ENCODE data around the gene FNIP2.
"Not testable (repeated sequence)": the region's sequence is repeated elsewhere in the genome, so short reads cannot be mapped to it uniquely, and the experiment has no call there.

The FNIP2 gene

DNA sequence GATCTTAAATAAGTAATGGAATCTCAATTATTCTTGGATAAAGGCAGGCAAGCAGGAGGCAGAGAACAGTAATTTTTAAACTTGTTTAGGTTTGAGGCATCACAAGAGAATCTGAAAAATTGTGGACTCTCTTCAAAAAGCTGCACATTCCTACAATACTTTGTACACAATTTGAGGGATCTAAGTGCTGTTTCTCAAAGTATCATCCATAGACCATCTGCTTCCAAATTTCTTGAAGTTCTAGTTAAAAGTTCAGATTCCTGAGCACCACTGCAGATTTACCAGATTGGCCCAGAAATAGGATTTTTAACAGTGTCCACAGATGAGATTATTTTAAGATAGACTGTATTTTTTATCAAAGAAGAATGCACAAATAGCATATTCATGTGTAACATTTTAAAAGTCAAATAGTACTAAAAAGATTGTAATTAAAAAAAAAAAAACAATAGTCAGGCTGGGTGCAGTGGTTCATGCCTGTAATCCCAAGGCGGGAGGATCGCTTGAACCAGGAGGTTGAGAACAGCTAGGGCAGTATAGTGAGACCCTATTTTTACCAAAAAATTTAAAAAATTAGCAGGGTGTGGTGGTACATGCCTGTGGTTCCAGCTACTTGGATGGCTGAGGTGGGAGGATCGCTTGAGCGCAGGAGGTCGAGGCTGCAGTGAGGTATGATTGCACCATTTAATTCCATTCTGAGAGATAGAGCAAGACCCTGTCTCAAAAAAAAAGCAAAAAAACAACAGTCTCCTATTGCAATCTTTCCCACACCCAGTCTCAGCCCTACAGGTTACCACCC lies 14.2 kb upstream of the FNIP2 start:
- no peak for DNase-seq (ENCODE audit: low read depth)
- H3K4me3 ChIP-seq (ENCODE audit: low read length): no peak overlapping the region
- TF ChIP-seq, protein P1, sequence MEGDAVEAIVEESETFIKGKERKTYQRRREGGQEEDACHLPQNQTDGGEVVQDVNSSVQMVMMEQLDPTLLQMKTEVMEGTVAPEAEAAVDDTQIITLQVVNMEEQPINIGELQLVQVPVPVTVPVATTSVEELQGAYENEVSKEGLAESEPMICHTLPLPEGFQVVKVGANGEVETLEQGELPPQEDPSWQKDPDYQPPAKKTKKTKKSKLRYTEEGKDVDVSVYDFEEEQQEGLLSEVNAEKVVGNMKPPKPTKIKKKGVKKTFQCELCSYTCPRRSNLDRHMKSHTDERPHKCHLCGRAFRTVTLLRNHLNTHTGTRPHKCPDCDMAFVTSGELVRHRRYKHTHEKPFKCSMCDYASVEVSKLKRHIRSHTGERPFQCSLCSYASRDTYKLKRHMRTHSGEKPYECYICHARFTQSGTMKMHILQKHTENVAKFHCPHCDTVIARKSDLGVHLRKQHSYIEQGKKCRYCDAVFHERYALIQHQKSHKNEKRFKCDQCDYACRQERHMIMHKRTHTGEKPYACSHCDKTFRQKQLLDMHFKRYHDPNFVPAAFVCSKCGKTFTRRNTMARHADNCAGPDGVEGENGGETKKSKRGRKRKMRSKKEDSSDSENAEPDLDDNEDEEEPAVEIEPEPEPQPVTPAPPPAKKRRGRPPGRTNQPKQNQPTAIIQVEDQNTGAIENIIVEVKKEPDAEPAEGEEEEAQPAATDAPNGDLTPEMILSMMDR (conservative IDR thresholded peaks at IDR 0.05; ENCODE audit: low read depth, low read length): no peak

DNA sequence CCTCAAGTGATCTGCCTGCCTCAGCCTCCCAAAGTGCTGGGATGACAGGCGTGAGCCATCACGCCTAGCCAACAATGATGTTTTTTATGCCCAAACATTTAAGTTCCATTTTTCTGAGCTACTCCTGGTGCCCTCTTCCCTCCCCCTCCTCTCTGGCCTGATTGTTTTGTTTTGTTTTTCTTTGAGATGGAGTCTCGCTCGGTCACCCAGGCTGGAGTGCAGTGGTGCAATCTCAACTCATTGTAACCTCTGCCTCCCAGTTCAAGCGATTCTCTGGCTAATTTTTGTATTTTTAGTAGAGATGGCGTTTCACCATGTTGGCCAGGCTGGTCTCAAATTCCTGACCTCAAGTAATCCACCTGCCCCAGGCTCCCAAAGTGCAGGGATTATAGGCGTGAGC lies 13.0 kb upstream of the FNIP2 start:
- not testable (repeated sequence) for H3K4me3 ChIP-seq (ENCODE audit: low read length); DNase-seq (ENCODE audit: low read depth)

DNA sequence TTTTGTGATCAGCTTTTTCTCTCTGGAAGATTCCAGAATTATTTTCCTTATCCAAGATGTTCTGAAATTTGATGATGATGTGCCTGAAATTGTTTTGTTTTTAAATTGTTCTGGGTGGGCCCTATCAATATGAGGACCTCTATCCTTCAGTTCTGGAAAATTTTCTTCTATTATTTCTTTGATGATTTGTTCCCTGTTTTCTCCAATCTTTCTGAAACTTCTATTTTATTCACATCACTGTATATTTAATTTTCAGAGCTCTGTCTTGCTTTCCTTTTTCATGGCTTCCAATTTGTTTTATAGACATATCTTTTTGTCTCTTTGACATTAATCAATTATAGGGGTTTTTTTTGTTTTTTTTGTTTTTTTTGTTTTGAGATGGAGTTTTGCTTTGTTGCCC lies 12.2 kb upstream of the FNIP2 start:
- TF ChIP-seq, protein P1 (conservative IDR thresholded peaks at IDR 0.05; ENCODE audit: low read depth, low read length): no peak
- DNase-seq (ENCODE audit: low read depth): no peak
- no peak overlapping the region for H3K4me3 ChIP-seq (ENCODE audit: low read length)

DNA sequence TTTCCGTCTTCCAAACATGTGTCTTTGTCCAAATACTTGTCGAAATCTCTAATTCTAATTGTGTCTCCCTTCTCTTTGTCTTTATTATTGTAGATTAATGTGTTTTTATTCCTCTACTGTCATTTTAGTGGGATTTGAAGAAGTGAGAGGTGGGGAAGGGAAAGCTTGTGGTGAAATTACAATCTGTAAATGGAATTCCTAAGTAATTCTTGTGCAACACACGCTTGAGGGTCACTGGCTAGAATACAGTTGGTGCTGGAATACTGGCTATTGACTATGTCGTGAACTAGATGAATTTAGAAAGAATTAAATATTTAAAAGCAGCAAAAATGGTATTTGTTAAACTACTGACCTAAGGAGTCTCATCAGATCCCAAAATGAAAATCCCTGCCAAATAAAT lies 10.7 kb upstream of the FNIP2 start:
- TF ChIP-seq, protein P1 (conservative IDR thresholded peaks at IDR 0.05; ENCODE audit: low read depth, low read length): no peak
- DNase-seq (ENCODE audit: low read depth): no peak
- no peak overlapping the region for H3K4me3 ChIP-seq (ENCODE audit: low read length)

DNA sequence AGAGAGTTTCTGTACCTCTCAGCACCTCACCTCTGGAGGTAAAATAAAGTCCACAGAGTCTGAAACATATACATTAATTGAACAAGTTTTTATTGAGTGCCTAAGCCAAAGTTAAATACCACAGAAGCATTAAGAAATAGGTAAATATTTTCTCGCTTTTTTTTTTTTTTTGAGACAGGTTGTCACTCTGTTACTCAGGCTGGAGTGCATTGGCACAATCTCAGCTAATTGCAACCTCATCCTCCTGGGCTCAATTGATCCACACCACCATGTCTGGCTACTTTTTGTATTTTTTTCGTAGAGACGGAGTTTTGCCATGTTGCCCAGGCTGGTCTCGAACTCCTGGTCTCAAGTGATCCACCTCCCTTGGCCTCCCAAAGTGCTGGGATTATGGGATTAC lies 10.1 kb upstream of the FNIP2 start:
- no peak for DNase-seq (ENCODE audit: low read depth)

DNA sequence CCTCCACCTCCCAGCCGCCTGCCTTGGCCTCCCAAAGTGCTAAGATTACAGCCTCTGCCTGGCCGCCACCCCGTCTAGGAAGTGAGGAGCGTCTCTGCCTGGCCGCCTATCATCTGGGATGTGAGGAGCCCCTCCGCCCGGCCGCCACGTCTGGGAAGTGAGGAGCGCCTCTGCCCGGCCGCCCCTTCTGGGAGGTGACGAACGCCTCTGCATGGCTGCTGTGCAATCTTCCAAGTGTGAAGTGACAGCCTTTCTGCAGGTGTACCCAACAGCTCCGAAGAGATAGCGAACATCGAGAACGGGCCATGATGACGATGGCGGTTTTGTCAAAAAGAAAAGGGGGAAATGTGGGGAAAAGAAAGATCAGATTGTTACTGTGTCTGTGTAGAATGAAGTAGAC lies 9.3 kb upstream of the FNIP2 start:
- not testable (repeated sequence) for H3K4me3 ChIP-seq (ENCODE audit: low read length); DNase-seq (ENCODE audit: low read depth)

More for the DNA sequence above, 10.1 kb upstream of the FNIP2 start:
- TF ChIP-seq, protein P1 (conservative IDR thresholded peaks at IDR 0.05; ENCODE audit: low read depth, low read length): no peak
- H3K4me3 ChIP-seq (ENCODE audit: low read length): no peak overlapping the region

DNA sequence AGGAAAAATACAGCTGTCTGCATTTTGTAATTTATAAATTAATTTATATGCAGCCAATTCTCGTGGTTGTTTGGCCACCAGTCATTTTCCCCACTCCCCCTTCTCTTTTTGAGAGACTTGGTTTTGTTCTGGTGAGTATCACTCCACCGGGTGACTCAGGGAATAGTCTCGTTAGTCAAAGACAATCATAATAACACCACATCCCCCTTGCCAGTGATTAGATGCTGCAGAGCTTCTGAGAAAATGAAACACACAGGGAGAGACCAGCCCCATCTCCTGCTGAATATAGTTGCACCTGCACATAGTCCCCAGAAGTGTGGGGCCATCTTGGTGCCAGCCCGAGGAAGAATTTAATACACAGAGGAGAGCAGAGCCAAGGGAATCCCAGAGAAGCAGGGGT lies 8.0 kb upstream of the FNIP2 start:
- no peak for DNase-seq (ENCODE audit: low read depth)
- TF ChIP-seq, protein P1 (conservative IDR thresholded peaks at IDR 0.05; ENCODE audit: low read depth, low read length): no peak
- H3K4me3 ChIP-seq (ENCODE audit: low read length): no peak overlapping the region

DNA sequence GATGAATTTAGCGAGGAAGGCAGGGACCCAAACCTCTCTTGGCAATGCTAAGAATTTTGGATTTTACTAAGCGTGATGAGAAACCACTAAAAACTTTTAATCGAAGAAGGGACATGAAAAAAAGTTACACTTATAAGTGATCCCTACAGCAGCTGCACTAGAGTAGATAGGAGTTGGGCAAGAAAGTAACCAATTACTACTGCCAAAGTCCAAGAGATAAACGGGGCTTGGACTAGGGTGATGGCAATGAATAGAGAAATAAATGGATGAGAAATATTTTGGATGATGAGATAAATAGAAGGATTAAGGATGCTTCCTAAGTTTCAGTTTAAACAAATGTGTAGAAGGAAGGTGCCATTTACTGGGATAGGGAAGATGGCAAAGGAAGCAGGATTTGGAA lies 6.3 kb upstream of the FNIP2 start:
- no peak overlapping the region for H3K4me3 ChIP-seq (ENCODE audit: low read length)
- TF ChIP-seq, protein P1 (conservative IDR thresholded peaks at IDR 0.05; ENCODE audit: low read depth, low read length): no peak
- no peak for DNase-seq (ENCODE audit: low read depth)

Data from retinal pigment epithelial cell (primary cell).